ENCODE results near the gene LIMS2.

GRCh38 chr2:127653421-127654083, 21.8 kb downstream of the LIMS2 start:
- no peak for TF ChIP-seq MYC (IDR thresholded peaks at IDR 0.05; ENCODE audit: low read depth, low read length)
- no peak for TF ChIP-seq POLR2AphosphoS5 (IDR thresholded peaks at IDR 0.05; ENCODE audit: insufficient read depth, low read depth, low read length)
- TF ChIP-seq, protein P1, sequence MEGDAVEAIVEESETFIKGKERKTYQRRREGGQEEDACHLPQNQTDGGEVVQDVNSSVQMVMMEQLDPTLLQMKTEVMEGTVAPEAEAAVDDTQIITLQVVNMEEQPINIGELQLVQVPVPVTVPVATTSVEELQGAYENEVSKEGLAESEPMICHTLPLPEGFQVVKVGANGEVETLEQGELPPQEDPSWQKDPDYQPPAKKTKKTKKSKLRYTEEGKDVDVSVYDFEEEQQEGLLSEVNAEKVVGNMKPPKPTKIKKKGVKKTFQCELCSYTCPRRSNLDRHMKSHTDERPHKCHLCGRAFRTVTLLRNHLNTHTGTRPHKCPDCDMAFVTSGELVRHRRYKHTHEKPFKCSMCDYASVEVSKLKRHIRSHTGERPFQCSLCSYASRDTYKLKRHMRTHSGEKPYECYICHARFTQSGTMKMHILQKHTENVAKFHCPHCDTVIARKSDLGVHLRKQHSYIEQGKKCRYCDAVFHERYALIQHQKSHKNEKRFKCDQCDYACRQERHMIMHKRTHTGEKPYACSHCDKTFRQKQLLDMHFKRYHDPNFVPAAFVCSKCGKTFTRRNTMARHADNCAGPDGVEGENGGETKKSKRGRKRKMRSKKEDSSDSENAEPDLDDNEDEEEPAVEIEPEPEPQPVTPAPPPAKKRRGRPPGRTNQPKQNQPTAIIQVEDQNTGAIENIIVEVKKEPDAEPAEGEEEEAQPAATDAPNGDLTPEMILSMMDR (IDR thresholded peaks at IDR 0.05; ENCODE audit: extremely low read depth in 1 of 2, insufficient read depth in 1 of 2, low read depth in 1 of 2, low read length in 2 of 2) = no peak
